SK-N-SH (cell line): ENCODE data around the gene CD300E.

ENCODE experiments used
- CHD2 ChIP-seq: fragments of 150-350 bp; IDR thresholded peaks from 2 replicates; pipeline ENCODE4 v1.6.1; 2018; ENCODE audit warnings: low read length; ENCODE audit not compliant: partially characterized antibody
- EZH2phosphoT487 ChIP-seq: fragments of 200-600 bp; sonication (generic); IDR thresholded peaks from 2 replicates; pipeline ENCODE4 v1.6.1; 2017; ENCODE audit warnings: low read depth, mixed run types, mild to moderate bottlenecking, antibody characterized with exemption, moderate library complexity, borderline replicate concordance
- FOXJ3 ChIP-seq: sonication (generic); formaldehyde crosslinking; IDR thresholded peaks from 2 replicates; pipeline ENCODE4 v1.5.1; 2020; ENCODE audit warnings: mild to moderate bottlenecking, missing genetic modification reagents
- FOXM1 ChIP-seq: IDR thresholded peaks from 2 replicates; pipeline ENCODE4 v1.4.0; 2012; ENCODE audit warnings: low read depth, mild to moderate bottlenecking
- JUND ChIP-seq: IDR thresholded peaks from 2 replicates; pipeline ENCODE4 v1.4.0; 2012
- POLR2AphosphoS5 ChIP-seq: IDR thresholded peaks from 2 replicates; pipeline ENCODE4 v1.6.1; 2012; ENCODE audit warnings: low read depth, low read length
- RXRA ChIP-seq: IDR thresholded peaks from 2 replicates; pipeline ENCODE4 v1.4.0; 2012; ENCODE audit warnings: low read depth, mild to moderate bottlenecking, borderline replicate concordance
- SIN3A ChIP-seq: IDR thresholded peaks from 2 replicates; pipeline ENCODE4 v1.6.1; 2012; ENCODE audit warnings: low read depth, mild to moderate bottlenecking, low read length, moderate library complexity, borderline replicate concordance
- TAF1 ChIP-seq: IDR thresholded peaks from 2 replicates; pipeline ENCODE4 v1.6.1; 2012; ENCODE audit warnings: low read depth, mild to moderate bottlenecking, low read length, moderate library complexity, borderline replicate concordance
- TEAD4 ChIP-seq: IDR thresholded peaks from 2 replicates; pipeline ENCODE4 v1.4.0; 2012; ENCODE audit warnings: mild to moderate bottlenecking, borderline replicate concordance; ENCODE audit not compliant: insufficient read depth
- YY1 ChIP-seq: IDR thresholded peaks from 2 replicates; pipeline ENCODE4 v1.4.0; 2012; ENCODE audit warnings: low read depth, mild to moderate bottlenecking
- TF ChIP-seq, protein P1 (sequence below): fragments of 200-600 bp; sonication (generic); IDR thresholded peaks from 2 replicates; pipeline ENCODE4 v1.6.1; 2017; ENCODE audit warnings: antibody characterized with exemption, mild to moderate bottlenecking, moderate library complexity

DNA sequence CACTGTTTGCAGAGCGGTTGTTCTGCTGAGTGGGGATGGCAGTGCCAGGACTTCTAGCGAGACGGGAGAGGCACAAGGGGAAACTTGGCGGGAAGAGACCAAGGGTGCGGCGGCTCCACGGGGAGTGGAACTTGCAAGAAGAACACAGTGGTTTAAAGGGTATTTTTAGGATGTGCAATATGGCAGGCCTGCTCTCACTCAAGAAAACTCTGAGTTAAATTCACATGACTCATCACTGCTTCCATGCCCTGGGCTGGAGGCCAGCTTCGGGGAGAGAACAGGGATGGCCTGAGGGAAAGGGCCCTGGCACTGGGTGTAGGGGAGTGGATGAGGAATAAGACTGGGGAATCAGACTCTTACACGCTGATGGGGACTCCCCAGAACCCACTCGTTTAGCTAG, 18.2 kb downstream of the CD300E start:
- no peak for TF ChIP-seq TEAD4
- TF ChIP-seq FOXM1: no peak
- TF ChIP-seq, protein P1, sequence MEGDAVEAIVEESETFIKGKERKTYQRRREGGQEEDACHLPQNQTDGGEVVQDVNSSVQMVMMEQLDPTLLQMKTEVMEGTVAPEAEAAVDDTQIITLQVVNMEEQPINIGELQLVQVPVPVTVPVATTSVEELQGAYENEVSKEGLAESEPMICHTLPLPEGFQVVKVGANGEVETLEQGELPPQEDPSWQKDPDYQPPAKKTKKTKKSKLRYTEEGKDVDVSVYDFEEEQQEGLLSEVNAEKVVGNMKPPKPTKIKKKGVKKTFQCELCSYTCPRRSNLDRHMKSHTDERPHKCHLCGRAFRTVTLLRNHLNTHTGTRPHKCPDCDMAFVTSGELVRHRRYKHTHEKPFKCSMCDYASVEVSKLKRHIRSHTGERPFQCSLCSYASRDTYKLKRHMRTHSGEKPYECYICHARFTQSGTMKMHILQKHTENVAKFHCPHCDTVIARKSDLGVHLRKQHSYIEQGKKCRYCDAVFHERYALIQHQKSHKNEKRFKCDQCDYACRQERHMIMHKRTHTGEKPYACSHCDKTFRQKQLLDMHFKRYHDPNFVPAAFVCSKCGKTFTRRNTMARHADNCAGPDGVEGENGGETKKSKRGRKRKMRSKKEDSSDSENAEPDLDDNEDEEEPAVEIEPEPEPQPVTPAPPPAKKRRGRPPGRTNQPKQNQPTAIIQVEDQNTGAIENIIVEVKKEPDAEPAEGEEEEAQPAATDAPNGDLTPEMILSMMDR: no peak
- TF ChIP-seq JUND: no peak
- TF ChIP-seq EZH2phosphoT487: no peak
- no peak for TF ChIP-seq POLR2AphosphoS5
- no peak for TF ChIP-seq YY1
- TF ChIP-seq FOXJ3 (CRISPR knock-in tag): no peak
- no peak for TF ChIP-seq TAF1
- TF ChIP-seq RXRA: no peak
- no peak for TF ChIP-seq CHD2
- no peak for TF ChIP-seq SIN3A
